HG02970 (cell line): ENCODE data around the gene LRP2BP.
"Not testable (repeated sequence)": the region's sequence is repeated elsewhere in the genome, so short reads cannot be mapped to it uniquely, and the experiment has no call there.

ENCODE experiments used
- ATAC-seq: cut with Tn5 transposase; IDR thresholded peaks from one replicate; pipeline ENCODE4 v1.9.1; 2021; ENCODE audit warnings: mild to moderate bottlenecking, moderate library complexity, moderate number of reproducible peaks; ENCODE audit not compliant: unreplicated experiment, low FRiP score

LRP2BP gene

DNA sequence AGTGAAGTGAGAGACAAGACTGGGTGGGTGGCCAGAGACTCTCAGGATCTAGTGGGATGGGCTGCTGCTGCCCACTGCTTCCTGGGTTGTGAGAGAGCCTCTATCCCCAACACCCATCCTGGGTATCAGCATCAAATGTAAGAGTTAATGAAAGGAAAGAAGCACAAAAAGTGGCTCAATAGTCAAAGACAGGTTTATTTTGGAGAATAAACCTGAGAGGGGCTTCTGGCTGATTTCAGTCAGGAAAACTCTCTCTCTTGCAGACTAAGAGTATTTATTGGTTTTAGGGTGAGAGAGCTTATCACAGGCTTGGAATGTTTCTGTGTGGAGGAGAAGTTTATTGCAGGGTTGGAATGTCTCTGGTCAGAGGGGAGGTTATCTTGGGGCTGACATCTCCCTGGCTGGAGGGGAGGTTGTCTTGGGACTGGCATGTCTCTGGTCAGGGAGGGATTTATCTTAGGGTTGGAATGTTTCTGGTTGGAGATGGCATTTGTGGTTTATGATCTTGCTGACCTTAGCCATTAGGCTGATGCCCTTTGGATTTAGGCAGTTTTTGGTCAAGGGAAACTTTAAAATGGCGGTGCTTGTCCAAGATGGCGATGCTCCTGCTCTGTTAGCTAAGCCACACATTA, 65.7 kb downstream of the LRP2BP start:
- not testable (repeated sequence) for ATAC-seq

DNA sequence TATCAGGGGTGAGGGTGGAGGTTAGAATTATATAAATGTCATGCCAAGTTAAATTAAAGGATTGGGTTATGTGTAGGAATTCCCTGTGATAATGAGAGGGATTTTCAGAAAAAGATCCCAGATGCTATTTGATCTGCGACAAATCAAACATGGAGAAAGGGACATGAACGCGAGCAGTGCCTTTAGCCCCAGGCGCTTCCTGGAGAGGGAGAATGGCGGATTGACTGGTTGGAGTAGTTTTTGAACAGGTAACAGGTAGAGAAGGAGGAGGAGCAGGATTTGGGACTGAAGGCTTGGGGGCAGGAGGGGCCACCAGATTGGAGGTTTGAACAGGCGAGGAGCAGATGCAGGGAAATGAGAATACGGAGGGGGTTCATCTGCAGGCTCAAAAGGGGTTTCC, 67.1 kb downstream of the LRP2BP start:
- ATAC-seq: no peak

DNA sequence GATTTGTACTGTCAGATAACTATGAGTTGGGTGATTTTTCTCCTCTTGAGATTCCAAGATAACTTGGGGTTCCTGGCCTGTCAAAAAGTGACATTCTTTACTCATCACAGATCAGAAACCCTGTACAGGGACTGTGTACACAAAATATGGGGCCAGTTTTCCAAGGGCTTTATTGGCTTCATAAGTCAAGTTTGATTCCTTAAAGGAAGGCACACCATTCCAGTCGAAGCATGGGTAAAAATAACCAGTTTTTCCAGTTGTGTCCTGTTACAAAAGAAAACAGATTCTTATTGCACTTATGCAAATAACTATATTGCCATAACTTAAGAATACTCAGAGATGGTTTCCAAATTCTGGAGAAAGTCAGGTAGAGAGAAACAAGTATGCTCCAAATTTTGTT, 70.0 kb downstream of the LRP2BP start:
- not testable (repeated sequence) for ATAC-seq

- ATAC-seq: not testable (repeated sequence)
Observed at GRCh38 chr4:185324361-185324760, 71.4 kb downstream of the LRP2BP start.

- ATAC-seq: no peak
Observed at GRCh38 chr4:185323606-185324005, 72.1 kb downstream of the LRP2BP start.

DNA sequence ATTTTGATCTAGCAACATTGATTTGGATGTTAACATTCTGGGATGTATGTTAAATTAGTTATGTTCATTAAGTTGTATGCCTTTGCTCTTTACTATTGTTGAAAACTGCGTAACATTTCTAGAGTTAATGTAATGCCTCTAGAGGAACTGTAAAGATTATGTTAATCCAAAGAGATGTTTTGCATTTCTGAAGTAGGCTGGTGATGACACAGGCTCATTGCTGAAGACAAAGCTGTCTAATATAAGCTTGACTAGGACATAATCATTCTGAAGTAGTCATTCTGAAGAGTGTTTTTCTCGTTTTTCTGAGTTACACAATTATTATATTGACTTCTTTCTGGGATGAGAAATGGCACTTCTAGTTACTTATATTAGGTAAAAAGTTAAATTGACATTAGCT, 72.9 kb downstream of the LRP2BP start:
- ATAC-seq: no peak

GRCh38 chr4:185318679-185319078, 77.0 kb downstream of the LRP2BP start:
- ATAC-seq: no peak

- no peak for ATAC-seq
Observed at GRCh38 chr4:185317880-185318279, 77.8 kb downstream of the LRP2BP start.

DNA sequence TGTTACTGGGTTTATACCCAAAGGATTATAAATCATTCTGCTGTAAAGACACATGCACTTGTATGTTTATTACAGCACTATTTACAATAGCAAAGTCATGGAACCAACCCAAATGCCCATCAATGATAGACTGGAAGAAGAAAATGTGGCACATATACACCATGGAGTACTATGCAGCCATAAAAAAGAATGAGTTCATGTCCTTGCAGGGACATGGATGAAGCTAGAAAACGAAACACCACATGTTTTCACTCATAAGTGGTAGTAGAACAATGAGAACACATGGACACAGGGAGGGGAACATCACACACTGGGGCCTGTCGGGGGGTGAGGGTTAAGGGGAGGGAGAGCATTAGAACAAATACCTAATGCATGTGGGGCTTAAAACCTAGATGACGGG, 78.3 kb downstream of the LRP2BP start:
- ATAC-seq: not testable (repeated sequence)
